CD14-positive monocyte (primary cell): Measurements from ENCODE around the gene TCAF1. TPM values are rescaled to one million over a fixed set of nuclear protein-coding genes. Genes with fewer than 3 reads are reported as not detected.
"Not testable (repeated sequence)": the region's sequence is repeated elsewhere in the genome, so short reads cannot be mapped to it uniquely, and the experiment has no call there.

Source experiments
- DNase-seq, 3 donors: peaks; one replicate each; pipeline ENCODE4 v3.0.0-alpha.2; 2011 to 2022
- H2AFZ ChIP-seq: 2 replicates; pipeline ENCODE4 v1.6.0; 2012; ENCODE audit warnings: mild to moderate bottlenecking, low read depth, low read length, inconsistent platforms; ENCODE audit not compliant: insufficient read depth, poor library complexity, severe bottlenecking
- H3K27ac ChIP-seq, 2 donors: 1 replicate in 1 of 2; 2 replicates in 1 of 2; pipeline ENCODE4 v1.5.1; 2012 to 2013; ENCODE audit warnings: low read length in 2 of 2, control low read depth in 1 of 2, inconsistent platforms in 1 of 2, low read depth in 1 of 2, mild to moderate bottlenecking in 1 of 2
- H3K27me3 ChIP-seq, 2 donors: one replicate each; pipeline versions ENCODE4 v1.6.0 to v1.6.1; 2011 to 2013; ENCODE audit warnings: low read length in 2 of 2; ENCODE audit not compliant: control insufficient read depth in 2 of 2, insufficient read depth in 2 of 2
- H3K36me3 ChIP-seq, 2 donors: replicated peaks in 1 of 2; 1 replicate in 1 of 2; 2 replicates in 1 of 2; pipeline versions ENCODE4 v1.5.1 to v1.6.1; 2012 to 2013; ENCODE audit warnings: low read length in 2 of 2, control low read depth in 1 of 2, inconsistent platforms in 1 of 2, mild to moderate bottlenecking in 1 of 2; ENCODE audit not compliant: insufficient read depth in 2 of 2, control insufficient read depth in 1 of 2
- H3K4me1 ChIP-seq, 2 donors: 1 replicate in 1 of 2; 2 replicates in 1 of 2; pipeline versions ENCODE4 v1.5.1 to v1.6.1; 2012 to 2013; ENCODE audit warnings: low read length in 2 of 2, control low read depth in 1 of 2, inconsistent platforms in 1 of 2, mild to moderate bottlenecking in 1 of 2, moderate library complexity in 1 of 2; ENCODE audit not compliant: insufficient read depth in 2 of 2, control insufficient read depth in 1 of 2
- H3K4me2 ChIP-seq: replicated peaks from 2 replicates; pipeline ENCODE3; 2012; ENCODE audit warnings: low read length, moderate library complexity, mild to moderate bottlenecking; ENCODE audit not compliant: poor library complexity, severe bottlenecking; ENCODE audit errors: extremely low read depth
- H3K4me3 ChIP-seq, 3 experiments: fragments of 200-600 bp in 1 of 3; sonication (generic) in 1 of 3; replicated peaks in 1 of 3; 1 replicate in 2 of 3; 2 replicates in 1 of 3; pipeline ENCODE4 v1.5.1; 2011 to 2013; ENCODE audit warnings: low read length in 3 of 3, mild to moderate bottlenecking in 3 of 3, control low read depth in 2 of 3, low read depth in 2 of 3, inconsistent platforms in 1 of 3, moderate library complexity in 1 of 3
- H3K79me2 ChIP-seq: 2 replicates; pipeline ENCODE4 v1.6.0; 2012; ENCODE audit warnings: mild to moderate bottlenecking, control low read depth, inconsistent platforms, low read length, moderate library complexity; ENCODE audit not compliant: insufficient read depth
- H3K9ac ChIP-seq: 2 replicates; pipeline ENCODE4 v1.6.0; 2017; ENCODE audit warnings: low read length, mild to moderate bottlenecking; ENCODE audit not compliant: insufficient read depth, poor library complexity, severe bottlenecking
- H3K9me3 ChIP-seq, 2 donors: replicated peaks in 1 of 2; 1 replicate in 1 of 2; 2 replicates in 1 of 2; pipeline versions ENCODE4 v1.5.1 to v1.6.1; 2012 to 2013; ENCODE audit warnings: low read length in 2 of 2, control low read depth in 1 of 2; ENCODE audit not compliant: control insufficient read depth in 1 of 2, insufficient read depth in 1 of 2
- H4K20me1 ChIP-seq: 2 replicates; pipeline ENCODE4 v1.6.0; 2012; ENCODE audit warnings: mild to moderate bottlenecking, low read length, control low read depth, moderate library complexity; ENCODE audit not compliant: insufficient read depth
- H3K27ac Mint-ChIP-seq, 7 donors: one replicate each; pipeline ENCODE4 v1.8.0; 2020; ENCODE audit warnings: mild to moderate bottlenecking in 7 of 7, mixed read lengths in 7 of 7, moderate library complexity in 6 of 7, inconsistent platforms in 2 of 7
- H3K27me3 Mint-ChIP-seq, 3 donors: one replicate each; pipeline ENCODE4 v1.8.0; 2021 to 2022; ENCODE audit warnings: low read depth in 3 of 3, mild to moderate bottlenecking in 3 of 3, mixed read lengths in 3 of 3, moderate library complexity in 3 of 3, inconsistent platforms in 1 of 3
- H3K36me3 Mint-ChIP-seq, 2 donors: one replicate each; pipeline ENCODE4 v1.8.0; 2020; ENCODE audit warnings: mixed read lengths in 2 of 2, inconsistent platforms in 1 of 2, mild to moderate bottlenecking in 1 of 2
- H3K4me1 Mint-ChIP-seq: one replicate; pipeline ENCODE4 v1.8.0; 2020; ENCODE audit warnings: mild to moderate bottlenecking, mixed read lengths
- H3K4me3 Mint-ChIP-seq, 2 donors: one replicate each; pipeline ENCODE4 v1.8.0; 2020; ENCODE audit warnings: mild to moderate bottlenecking in 2 of 2, mixed read lengths in 2 of 2, moderate library complexity in 1 of 2
- H3K9me3 Mint-ChIP-seq, 7 donors: one replicate each; pipeline ENCODE4 v1.8.0; 2020 to 2022; ENCODE audit warnings: mixed read lengths in 7 of 7, mild to moderate bottlenecking in 6 of 7, moderate library complexity in 6 of 7, inconsistent platforms in 2 of 7
- CTCF ChIP-seq: fragments of 200-600 bp; IDR thresholded peaks from one replicate; pipeline ENCODE4 v1.8.0; 2022; ENCODE audit warnings: antibody characterized with exemption, mild to moderate bottlenecking
- WGBS: methylation state at CpG from one replicate; pipeline ENCODE4 v1.1.5; 2013; ENCODE audit warnings: missing lambda C conversion rate; ENCODE audit not compliant: insufficient coverage; 5-methylcytosine and 5-hydroxymethylcytosine counted together
- intact Hi-C, 2 donors: fragments of 100-400 bp; cut with micrococcal nuclease; formaldehyde crosslinking; loops; one replicate each; pipeline versions ENCODE4 v1.15.0 to v1.15.1; 2023
- polyA plus RNA-seq, 3 donors: library from polyadenylated mRNA; depleted of rRNA in 1 of 3; unstranded in 2 of 3; stranded (reverse) in 1 of 3; fragments of 300-500 nt in 2 of 3; fragments of >200 nt in 1 of 3; fragmentation: Illumina TruSeq in 2 of 3; gene quantifications; 1 replicate in 2 of 3; 2 replicates in 1 of 3; pipeline ENCODE4 v1.2.3, GENCODE V29; 2012 to 2021

The TCAF1 gene
- polyA plus RNA-seq, 3 donors = 1.8 to 3.3 (median 3.0) TPM

GRCh38 chr7:143876218-143876617 lies 25.8 kb downstream of the TCAF1 start:
- H3K9me3 Mint-ChIP-seq = peaks cover 0 to 3% (median 0%) of the 10 kb centered on the region in 7 donors
- 96% methylated on average over 6 of the region's 9 CpGs for WGBS
- H3K36me3 ChIP-seq = no peaks in the 10 kb centered on the region
- peaks cover under 1 to 7% of the 10 kb centered on the region in 2 donors for H3K27me3 ChIP-seq
- no peak overlapping the region for H2AFZ ChIP-seq
- no peaks in the 10 kb centered on the region for H3K4me1 Mint-ChIP-seq
- H3K27me3 Mint-ChIP-seq = peaks cover 1 to 9% (median 2%) of the 10 kb centered on the region in 3 donors
- no peak overlapping the region for H3K9ac ChIP-seq
- no peak for DNase-seq
- no peak overlapping the region for H3K4me2 ChIP-seq
- no peak for TF ChIP-seq CTCF
- H4K20me1 ChIP-seq = no peaks in the 10 kb centered on the region
- H3K4me1 ChIP-seq = no peaks in the 10 kb centered on the region
- H3K9me3 ChIP-seq = no peaks in the 10 kb centered on the region
- H3K27ac ChIP-seq = no peak overlapping the region
- no peaks in the 10 kb centered on the region for H3K79me2 ChIP-seq
- intact Hi-C loops = no loop called here
- H3K4me3 Mint-ChIP-seq = no peak overlapping the region
- no peak overlapping the region for H3K4me3 ChIP-seq
- H3K36me3 Mint-ChIP-seq = no peaks in the 10 kb centered on the region
- peak overlapping the region in 1 of 7 donors; percentile 14 for H3K27ac Mint-ChIP-seq

- no CpG with 5 or more reads among the region's 4 CpGs for WGBS
Observed at GRCh38 chr7:143873242-143873641, 28.7 kb downstream of the TCAF1 start.

DNA sequence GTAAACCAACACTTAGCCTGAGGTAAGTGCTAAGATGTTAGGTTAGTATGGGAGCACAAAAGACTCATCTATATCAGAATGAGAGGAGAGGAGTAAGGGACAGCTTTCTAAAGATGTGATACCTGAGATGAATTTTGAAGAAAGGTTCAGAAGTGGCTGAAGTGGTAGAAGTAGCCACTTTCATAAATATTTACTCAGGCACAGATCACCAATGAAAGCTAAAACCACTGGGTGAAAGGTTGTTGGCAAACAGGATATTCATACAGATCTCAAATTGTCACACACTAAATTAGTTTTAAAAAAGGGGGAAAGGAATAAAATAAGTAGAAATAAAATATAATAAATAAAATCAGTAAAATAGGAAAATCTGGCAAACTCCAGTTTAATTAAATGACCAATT lies 30.4 kb downstream of the TCAF1 start:
- H3K27me3 ChIP-seq, DNase-seq, intact Hi-C loops, H3K4me1 ChIP-seq, H3K4me1 Mint-ChIP-seq, H3K9me3 Mint-ChIP-seq, H3K4me3 Mint-ChIP-seq, H2AFZ ChIP-seq, H3K36me3 ChIP-seq, H3K36me3 Mint-ChIP-seq, H3K79me2 ChIP-seq, H3K4me3 ChIP-seq, H3K27ac ChIP-seq, H3K4me2 ChIP-seq, H4K20me1 ChIP-seq, H3K27ac Mint-ChIP-seq, H3K9ac ChIP-seq, H3K27me3 Mint-ChIP-seq, H3K9me3 ChIP-seq: not testable (repeated sequence)

More at GRCh38 chr7:143873242-143873641, 28.7 kb downstream of the TCAF1 start:
- H3K4me1 Mint-ChIP-seq, H3K9ac ChIP-seq, H3K36me3 Mint-ChIP-seq, DNase-seq, H3K9me3 Mint-ChIP-seq, H3K4me2 ChIP-seq, H3K27me3 ChIP-seq, H3K9me3 ChIP-seq, H3K27me3 Mint-ChIP-seq, H3K79me2 ChIP-seq, H3K36me3 ChIP-seq, intact Hi-C loops, H3K27ac ChIP-seq, H3K4me3 ChIP-seq, H3K27ac Mint-ChIP-seq, H3K4me1 ChIP-seq, H4K20me1 ChIP-seq, H2AFZ ChIP-seq, H3K4me3 Mint-ChIP-seq: not testable (repeated sequence)

DNA sequence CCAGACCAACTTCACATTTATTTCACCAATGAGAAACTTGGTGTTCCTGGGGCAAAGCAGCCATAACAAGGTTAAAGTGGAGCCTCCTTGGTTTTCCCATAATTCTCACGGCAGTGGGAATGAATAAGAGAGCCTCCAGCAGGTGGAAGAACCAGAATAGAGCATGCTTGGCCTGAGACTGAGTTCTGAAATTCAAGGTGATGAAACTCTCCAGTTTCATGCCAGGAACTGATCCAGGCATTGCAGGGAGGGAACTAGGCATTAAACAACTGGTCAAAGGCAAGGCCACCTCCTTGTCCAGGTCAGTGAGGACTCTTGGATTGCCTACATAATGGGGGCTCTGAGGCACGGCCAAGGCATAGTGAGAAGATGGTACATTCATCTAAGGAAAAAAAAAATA lies 44.0 kb downstream of the TCAF1 start:
- H3K4me1 ChIP-seq, H3K27ac Mint-ChIP-seq, H3K27ac ChIP-seq, H4K20me1 ChIP-seq, H3K4me3 Mint-ChIP-seq, H3K9me3 Mint-ChIP-seq, DNase-seq, H3K4me3 ChIP-seq, H3K9ac ChIP-seq, H3K9me3 ChIP-seq, H3K36me3 Mint-ChIP-seq, H2AFZ ChIP-seq, H3K27me3 Mint-ChIP-seq, H3K79me2 ChIP-seq, H3K4me1 Mint-ChIP-seq, H3K27me3 ChIP-seq, intact Hi-C loops, H3K4me2 ChIP-seq, H3K36me3 ChIP-seq: not testable (repeated sequence)
- no CpG with 5 or more reads among the region's 2 CpGs for WGBS
